ENCODE measurements around the gene CRP. TPM values are rescaled to one million over a fixed set of nuclear protein-coding genes. Genes with fewer than 3 reads are reported as not detected.

The CRP gene
- total RNA-seq, result not detected in 2 replicates

GRCh38 chr1:159714529-159714928 is at the start of gene CRP:
CRP (minus strand) TSS chr1:159714589; CDS start chr1:159714485, 104 bp downstream.

Other genes with a start within 250 kb of the CRP start
- not detected in 2 replicates for gene OR10J5, start 178.6 kb downstream of the CRP start, total RNA-seq
- not detected in 2 replicates for gene APCS, start 126.8 kb downstream of the CRP start, total RNA-seq
- gene DUSP23, start 66.4 kb upstream of the CRP start, total RNA-seq, result 18.2 and 49.2 TPM in 2 replicates
- not detected in 2 replicates for gene FCRL6, start 87.8 kb upstream of the CRP start, total RNA-seq
- gene SLAMF8, start 112.3 kb upstream of the CRP start, total RNA-seq, result not detected in 2 replicates
- not detected in 2 replicates for gene VSIG8, start 148.1 kb upstream of the CRP start, total RNA-seq
- 0.13 and 0.16 TPM in 2 replicates for gene CFAP45, start 185.6 kb upstream of the CRP start, total RNA-seq
- 305 and 327 TPM in 2 replicates for gene TAGLN2, start 210.9 kb upstream of the CRP start, total RNA-seq
- not detected in 2 replicates for gene IGSF9, start 231.0 kb upstream of the CRP start, total RNA-seq
- gene SLAMF9, start 239.6 kb upstream of the CRP start, total RNA-seq, result not detected in 2 replicates